HG03097 (cell line): ENCODE results near the gene ACAP3.

ENCODE experiments used
- ATAC-seq: cut with Tn5 transposase; IDR thresholded peaks from one replicate; pipeline ENCODE4 v1.9.1; 2021; ENCODE audit not compliant: unreplicated experiment, low FRiP score

ACAP3 gene

DNA sequence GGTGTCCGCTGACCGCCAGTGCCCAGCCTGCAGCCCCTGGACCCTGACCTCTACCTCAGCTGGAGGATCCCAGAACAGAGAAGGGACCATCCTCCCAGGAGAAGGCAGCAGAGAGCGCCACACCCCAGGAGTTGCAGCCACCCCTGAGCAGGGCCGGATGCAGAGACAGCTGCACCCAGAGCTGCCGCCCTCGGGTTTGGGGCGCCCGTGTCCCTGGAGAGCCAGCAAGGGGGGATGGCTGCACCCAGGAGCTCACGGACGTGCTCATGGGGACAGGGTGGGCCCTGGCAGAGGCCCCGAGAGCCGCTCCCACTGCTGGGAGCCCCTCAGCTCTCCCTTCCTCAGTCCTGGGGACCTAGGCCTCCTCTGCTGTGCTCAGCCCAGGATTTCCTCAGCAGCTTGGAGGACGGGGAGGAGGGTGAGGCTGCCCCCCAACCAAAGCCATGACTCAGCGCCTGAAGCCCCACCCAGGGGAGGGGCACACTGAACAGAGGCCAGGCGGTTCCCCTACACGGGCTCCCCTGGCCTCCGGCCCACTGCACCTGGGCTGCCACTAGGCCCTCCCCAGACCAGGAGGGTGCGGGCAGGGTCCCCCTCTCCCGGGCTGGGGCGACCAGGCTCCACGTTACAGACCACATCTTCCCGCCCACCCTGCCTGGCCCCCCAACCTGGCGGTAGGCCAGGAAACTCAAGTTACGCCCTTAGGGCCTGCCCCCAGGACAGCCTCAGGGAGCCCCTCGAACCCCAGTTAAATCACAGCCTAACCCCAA, 2.2 kb downstream of the ACAP3 start:
- no peak for ATAC-seq

DNA sequence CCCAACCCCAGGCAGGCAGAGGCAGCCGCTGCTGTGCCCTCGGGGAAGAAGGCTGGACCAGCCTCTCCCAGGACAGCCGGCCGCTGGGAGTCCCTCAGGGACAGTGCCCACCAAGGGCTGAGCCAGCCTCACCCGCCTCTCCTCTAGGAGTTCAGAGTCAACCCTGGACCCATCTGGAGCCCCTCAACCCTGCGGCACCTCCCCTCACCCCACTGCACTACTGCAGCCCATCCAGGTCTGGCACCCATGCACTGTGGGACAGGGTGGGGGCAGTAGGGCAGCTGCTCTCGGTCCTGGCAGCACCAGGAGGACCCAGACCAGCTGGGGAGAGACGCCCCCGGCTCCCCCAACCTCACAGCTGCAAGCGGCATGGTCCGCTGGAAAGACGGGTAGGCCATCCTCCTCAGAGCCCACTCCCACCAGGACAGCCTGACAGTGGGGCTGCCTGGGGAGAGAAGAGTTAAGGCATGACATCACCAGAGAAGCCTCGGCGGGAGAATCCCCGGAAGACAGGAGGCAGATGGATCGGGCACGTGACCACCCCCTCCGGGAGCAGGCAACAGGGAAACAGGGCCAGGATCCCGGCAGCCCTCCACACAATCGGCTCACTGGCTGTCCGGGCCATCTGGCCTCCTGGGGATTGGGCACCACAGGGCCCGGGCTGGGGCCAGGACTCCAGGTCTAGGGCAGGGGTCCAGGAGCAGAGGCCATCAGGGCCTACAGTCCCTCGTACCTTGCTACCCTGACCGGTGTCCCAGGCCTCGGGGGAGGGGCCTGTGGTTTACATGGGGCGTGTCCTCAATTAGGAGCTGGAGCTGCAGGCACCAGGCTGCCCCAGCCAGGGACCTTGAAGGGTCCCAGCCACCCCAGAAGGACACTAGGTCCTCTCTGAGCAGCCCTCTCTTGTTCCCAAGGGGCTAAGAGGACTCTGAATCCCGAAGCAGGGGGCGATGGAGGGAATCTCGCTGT, 3.1 kb downstream of the ACAP3 start:
- ATAC-seq, result no peak

DNA sequence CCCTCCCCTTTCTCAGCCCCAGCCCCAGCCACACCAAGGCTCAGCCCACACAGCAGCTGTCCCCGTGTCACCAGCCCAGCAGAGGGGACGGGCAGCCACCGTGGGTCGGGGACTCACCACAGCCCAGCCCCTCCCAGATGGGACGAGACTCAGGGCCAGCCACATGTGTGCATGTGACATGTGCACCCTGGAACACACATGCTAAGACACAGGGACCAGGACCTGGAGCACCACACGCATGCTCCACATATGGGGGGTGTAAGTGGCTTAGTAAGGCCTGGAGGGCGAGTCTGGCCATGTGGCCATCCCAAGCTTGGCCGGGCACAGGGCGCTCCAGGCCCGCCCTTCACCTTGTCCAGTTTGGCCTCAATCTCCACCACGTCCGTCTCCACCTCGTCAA, 4.0 kb downstream of the ACAP3 start:
- ATAC-seq, result no peak

DNA sequence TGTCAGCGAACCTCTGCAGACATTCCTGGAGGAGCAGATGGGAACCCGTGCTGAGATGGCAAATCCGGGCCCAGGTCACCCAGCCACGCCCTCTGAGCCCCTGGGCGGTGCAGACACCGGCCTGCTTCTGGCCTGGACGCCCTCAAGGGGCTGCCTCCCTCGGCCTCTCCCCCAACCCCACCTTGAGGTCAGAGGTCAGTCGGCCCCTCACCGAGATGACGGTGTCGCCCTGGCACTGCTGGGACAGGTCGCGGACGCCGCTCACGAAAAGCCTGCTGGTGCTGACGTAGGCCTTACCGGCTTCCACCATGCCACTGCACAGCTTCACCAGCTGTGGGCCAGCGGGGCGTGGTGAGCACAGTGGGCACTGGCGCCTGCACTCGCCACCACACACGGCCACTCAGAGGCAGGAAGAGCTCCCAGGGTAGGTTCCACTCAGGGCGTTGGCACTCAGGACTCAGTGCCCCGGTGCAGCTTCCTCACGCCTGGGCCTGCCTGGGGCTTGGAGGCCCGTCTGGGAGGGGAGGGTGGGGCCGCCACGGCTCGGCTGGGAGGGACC, 4.7 kb downstream of the ACAP3 start:
- no peak for ATAC-seq

DNA sequence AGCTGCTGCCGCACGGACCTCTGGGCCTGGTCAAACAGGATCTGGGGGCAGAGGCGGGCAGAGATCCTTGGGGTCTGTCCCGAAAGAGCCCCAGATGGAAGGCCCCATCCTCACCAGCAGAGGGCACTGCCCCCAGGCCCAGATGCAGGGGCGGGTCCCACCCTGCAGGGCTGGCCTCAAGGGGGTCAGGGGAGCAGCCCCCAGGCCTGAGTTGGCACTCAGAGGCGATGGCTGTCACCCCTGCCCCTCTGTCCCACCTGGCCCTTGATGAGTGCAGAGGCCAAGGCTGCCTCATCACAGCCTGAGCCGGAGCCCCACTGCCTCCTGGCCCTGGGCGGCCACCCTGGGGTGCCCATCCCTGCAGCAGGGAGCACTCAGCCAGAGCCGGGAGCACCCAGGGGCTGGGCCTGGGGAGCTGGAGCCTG, 5.7 kb downstream of the ACAP3 start:
- no peak for ATAC-seq

DNA sequence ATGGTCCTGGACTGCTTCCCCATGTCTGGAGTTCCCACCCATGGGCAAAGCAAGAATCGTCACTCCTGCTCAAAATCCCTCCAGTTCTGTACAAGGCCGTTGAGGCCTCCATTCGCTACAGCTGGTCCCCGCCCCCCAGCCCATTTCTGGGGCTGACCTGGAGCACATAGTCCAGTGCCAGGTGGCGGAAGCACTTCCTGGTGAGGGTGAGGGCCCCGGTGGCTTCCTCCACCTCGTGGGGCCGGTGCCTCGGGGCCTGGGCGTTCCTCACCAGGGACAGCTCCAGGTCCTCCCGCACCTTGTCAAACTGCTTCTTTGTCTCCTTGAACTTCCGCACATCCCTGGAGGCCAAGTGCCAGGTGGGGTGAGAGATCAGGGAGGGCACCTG, 7.4 kb downstream of the ACAP3 start:
- no peak for ATAC-seq

DNA sequence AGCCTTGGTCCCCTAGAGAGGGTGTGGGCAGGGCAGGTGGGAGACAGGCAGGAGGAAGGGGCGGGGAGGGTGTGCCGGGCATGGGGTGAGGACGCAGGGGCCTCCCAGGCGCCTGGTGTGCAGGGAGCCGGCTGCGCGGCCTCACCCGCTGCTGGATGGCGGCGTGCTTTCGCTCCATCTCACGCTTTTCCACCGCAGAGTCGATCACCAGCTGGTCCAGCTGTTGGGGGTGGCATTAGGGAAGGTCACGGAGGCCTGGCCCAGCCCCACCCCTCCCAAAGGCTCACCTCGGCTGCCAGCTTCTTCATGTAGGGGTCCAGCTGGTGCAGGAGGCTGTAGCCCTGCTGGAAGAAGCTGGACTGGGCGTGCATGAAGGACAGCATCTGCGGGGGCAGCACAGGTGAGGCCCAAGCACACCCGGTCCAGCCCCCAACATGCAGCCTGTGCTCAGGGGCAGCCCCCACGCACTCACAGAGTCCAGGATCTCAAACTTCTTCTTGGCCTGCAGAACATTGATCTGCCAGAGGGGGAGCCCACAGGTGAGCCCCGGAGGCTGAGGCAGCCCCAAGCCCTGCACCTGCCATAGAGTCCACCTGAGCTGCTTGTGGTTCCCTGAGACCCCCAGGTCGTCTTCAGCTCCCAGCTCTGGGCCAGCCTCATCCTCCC, 7.9 kb downstream of the ACAP3 start:
- no peak for ATAC-seq

DNA sequence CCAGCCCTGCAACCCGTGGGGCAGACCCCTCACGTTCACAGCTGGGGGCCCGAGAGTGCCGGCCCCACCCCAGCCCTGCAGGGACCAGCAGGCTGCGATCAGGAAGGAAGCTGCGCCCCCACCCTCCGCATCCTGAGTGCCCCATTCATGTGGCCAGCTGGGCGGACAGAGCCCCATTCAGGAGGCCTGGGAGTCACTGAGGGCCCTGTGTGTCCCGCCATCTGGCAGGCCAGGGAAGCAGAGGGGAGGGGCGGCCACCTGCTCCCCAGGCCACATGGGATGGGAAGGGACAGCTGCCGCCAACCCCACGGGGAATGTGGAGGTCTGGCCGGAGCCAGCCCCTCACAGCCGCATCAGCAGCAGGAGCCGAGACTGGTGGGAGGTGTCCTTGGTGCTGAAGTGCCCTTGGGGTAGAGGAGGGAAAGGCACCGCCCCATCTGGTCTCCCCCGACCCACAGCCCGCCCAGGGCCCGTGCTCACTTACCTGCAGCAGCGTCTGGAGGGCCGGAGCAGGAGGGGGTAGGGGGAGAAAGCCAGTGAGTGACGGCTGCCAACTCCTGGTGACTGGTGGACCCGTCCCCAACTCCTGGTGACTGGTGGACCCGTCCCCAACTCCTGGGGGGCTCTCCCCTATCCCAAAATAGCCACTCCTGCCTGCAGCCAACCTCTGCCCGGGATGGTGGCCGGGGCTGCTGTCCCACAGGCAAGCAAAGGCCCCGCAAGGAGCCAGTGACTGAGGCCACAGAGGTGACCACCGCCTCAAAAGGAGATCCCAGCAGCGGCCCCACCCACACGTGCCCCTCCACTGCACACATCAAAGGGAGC, 8.7 kb downstream of the ACAP3 start:
- ATAC-seq, result no peak

DNA sequence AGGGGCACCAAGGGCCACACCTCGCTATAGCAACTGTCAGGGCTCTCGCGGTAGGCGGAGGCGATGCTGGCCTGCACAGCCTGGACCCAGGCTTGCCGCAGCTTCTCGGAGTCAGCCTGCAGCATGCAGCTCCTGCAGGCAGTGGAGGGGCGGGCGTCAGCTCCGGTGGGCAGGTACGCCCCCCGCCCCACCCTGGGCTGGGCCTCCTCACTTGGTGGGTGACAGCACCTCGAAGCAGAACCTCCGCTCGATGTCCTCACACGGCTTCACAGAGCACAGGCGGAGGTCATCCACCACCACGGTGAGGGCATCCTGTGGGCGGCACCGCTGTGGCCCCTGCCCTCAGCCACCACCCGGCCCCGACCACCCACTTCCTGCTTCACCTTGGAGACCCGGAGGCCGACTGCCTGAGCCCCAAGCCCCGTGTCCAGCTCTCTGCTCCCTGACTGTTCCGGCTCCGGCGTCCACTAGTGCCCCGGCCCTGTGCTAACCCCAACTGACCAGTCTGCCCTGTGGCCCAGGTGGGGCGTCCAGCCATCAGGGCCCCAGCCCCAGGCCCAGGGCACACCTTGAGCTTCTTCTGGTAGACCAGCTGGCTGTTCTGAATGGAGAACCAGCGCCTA, 9.8 kb downstream of the ACAP3 start:
- no peak for ATAC-seq

DNA sequence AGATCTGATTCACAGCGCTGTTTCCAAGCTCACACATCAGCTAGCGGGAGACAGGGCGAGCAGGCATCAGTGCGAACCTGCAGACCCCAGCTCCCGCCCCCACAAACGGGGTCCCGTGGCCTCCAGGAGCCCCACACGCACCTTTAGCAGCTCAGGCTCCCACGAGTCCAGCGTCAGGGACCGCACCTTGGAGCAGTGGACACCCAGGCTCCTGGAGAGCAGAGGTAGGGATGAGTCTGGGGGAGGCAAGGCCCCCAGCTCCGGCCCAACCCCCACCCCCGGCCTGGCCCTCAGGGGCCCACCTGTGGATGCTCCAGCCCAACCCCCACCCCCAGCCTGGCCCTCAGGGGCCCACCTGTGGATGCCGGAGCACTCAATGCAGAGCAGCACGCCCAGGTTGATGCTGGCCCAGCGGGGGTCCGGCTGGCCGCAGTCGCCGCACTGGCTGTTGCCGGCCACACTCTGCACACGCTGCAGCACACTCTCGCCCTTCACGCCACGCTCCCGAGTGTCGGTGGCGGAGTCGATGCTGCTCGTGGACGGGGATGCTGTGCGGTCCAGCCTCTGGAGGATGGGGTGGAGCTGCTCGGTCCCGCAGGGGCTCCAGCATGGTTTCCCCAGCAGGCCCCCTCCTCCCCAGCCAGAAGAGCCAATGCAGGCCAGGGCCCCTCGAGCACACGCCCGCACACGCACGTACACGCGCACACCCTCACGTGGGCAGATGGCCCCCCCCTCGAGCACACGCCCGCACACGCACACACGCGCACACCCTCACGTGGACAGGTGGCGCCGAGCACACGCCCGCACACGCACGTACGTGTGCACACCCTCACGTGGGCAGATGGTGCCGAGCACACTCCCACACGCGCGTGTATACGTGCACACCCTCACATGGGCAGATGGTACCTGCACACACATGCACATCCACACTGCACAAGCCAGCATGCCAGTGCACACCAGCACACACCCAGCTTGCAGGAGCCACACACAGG, 11.4 kb downstream of the ACAP3 start:
- no peak for ATAC-seq

DNA sequence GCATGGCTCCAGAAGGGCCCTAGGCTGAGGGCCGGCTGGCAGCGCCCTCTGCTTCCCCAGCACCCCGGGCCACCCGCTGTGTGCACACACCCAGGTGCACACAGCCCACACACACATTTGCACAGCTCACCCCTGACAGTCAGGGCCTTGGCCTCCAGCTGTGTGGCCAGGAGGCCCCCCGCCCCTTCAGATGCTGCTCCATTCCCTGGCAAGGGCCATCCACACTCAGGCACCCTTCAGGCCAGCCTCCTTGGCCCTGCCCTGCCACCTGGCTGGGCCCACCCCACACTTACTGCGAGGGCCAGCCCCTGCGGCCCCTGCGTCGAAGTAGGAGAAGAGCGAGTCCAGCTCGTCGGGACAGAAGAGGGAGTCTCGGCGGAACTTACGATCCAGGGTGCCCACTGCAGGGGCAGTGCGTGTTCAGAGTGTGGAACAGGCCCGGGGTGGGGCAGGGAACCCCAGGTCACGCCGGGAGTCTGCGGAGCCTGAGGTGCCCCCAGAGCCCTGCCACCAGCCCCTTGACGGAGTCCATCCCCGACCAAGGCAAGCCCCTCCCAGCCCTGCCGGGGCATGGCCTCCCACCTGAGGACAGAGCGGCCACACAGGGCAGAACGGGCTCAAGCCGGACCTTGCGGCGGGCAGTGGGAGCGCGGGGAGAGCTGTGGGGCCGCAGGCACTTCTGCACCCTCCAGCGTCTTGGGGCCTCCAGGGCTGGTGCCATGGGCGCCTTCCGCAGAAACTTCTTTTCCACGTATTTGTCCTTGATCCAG, 12.4 kb downstream of the ACAP3 start:
- ATAC-seq, result no peak

DNA sequence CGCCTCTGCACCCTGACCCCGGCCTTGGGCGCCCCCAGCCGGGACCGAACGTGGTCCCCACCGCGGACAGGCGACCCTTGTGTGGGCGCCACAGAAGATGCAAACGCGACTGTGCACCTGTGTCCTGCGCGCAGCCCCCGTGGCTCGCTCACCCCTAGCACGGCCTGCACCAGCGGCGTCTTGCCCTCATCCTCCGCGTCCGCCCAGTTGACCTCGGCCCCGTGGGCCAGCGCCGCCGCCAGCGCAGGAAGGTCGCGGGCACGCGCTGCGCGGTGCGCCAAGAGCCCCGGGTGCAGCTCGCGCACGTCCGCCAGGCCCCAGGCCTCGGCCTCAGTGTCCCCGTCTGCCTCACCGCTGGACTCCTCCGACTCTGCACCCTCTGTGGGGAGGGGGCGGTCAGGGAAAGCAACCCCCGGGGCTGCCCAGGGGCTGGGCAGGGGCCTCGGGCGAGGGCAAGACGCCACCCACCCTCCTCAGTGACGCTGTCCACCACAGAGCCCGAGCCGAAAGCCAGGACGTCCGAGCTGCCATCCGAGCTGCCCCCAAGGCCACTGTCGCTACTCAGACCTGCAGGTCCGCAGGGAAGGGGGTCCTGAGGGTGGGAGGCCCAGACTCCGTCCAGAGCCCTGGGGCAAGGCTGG, 13.4 kb downstream of the ACAP3 start:
- ATAC-seq, result no peak

DNA sequence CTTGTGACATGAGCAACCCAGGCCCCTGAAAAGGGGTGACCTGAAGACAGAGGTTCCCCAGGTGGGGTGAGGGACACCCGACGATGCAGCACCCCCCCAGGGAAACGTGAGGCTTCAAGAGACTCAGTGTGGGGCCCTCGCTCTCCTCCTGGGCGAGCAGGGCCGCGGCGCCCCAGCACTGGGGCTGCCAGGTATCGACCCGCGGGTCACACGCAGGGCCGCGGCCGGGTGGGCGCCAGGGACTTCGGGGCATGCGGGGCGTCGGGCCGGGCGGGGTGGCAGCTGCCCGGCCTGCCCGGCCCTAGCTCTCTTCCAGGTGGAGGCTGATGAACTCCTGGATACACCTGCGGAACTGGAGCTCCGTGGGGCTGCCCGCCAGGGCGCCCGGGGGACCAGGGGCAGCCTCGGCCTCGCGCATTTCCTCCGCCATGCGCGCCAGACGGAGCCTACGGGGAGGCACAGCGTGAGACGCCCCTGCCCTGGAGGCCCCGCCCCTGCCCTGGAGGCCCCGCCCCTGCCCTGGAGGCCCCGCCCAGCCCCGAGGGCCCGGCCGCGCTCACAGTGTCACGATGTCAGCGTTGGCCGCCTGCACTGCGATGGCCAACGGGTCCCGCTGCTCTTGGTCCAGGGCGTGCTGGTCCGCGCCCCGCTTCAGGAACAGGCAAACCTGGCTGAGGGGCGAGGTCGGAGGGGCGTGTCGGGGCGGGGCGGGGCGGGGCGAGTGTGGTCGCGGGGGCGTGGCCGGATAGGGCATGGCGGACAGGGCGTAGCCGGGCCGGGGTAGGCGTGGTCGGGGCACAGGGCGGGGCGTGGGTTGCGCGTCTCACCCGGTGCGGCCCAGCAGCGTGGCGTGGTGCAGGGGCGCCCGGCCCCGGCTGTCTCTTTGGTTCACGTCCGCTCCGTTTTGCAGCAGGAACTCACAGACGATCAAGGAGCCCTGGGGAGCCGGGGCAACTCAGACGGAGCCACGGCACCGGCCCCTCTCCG, 14.2 kb downstream of the ACAP3 start:
- no peak for ATAC-seq

DNA sequence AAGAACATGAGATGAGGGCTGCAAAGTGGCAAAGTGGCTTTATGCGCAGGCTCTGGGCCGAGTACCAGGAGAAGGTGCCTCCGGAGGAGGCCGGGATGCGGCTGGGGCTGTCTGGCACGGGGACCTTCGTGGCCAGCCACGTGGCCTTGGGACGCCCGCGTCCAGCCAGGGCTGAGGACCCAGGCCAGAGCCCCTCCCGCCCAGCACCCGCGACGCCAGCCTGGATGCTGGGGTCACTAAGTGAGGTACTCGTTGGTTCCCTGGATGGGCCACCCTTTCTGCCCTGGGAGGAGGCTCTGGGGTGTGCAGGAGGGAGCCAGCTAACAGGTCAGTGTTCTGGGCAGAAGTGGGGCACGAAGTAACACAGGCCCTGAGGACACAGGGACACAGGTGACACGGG, 14.9 kb downstream of the ACAP3 start:
- ATAC-seq, result no peak

DNA sequence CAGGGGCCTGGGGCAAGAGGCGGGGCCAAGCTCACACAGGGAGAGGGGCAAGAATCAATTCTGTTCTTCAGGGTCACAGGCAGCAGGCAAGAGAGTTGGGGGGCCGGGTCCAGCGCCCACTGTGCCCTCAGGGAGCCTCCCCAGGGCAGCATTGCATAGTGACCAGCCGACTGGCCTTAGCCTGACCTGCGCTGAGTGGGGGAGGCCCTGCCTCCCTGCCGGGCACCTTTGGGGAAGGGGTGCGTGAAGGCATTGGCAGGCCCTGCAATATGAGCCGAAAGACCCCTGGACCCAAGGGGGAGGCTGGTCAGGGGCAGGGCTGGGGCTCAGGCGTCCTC, 15.3 kb downstream of the ACAP3 start:
- no peak for ATAC-seq
